Stomach (tissue), 9 donors: Measurements from ENCODE around the gene GRK6. TPM values are rescaled to one million over a fixed set of nuclear protein-coding genes. Genes with fewer than 3 reads are reported as not detected.

Source experiments
- DNase-seq, 2 donors: peaks; one replicate each; pipeline versions ENCODE4 v3.0.0 to v3.0.0-alpha.2; 2013 to 2019
- H3K27ac ChIP-seq, 5 donors: fragments of 200-600 bp in 4 of 5; sonication (generic) in 4 of 5; one replicate each; pipeline ENCODE4 v1.5.1; 2013 to 2019; ENCODE audit warnings: mild to moderate bottlenecking in 1 of 5, moderate library complexity in 1 of 5
- H3K27me3 ChIP-seq, 3 donors: fragments of 200-600 bp; sonication (generic); one replicate each; pipeline ENCODE4 v1.5.1; 2017 to 2019; ENCODE audit warnings: mixed run types in 1 of 3
- H3K36me3 ChIP-seq, 4 donors: fragments of 200-600 bp; sonication (generic); 1 replicate in 3 of 4; 2 replicates in 1 of 4; pipeline ENCODE4 v1.5.1; 2016 to 2019
- H3K4me1 ChIP-seq, 4 donors: fragments of 200-600 bp; sonication (generic); one replicate each; pipeline ENCODE4 v1.5.1; 2016 to 2019
- H3K4me3 ChIP-seq, 4 donors: fragments of 200-600 bp; sonication (generic) in 3 of 4; one replicate each; pipeline ENCODE4 v1.5.1; 2016 to 2019; ENCODE audit warnings: mild to moderate bottlenecking in 1 of 4
- H3K9me3 ChIP-seq, 4 donors: fragments of 200-600 bp; sonication (generic); one replicate each; pipeline ENCODE4 v1.5.1; 2016 to 2019
- CTCF ChIP-seq, 7 experiments: fragments of 450-650 bp in 4 of 7; fragments of 200-600 bp in 3 of 7; sonication (generic) in 3 of 7; IDR thresholded peaks; one replicate each; pipeline ENCODE4 v1.5.1; 2016 to 2019; ENCODE audit warnings: antibody characterized with exemption in 7 of 7, control low read depth in 2 of 7, mild to moderate bottlenecking in 1 of 7
- EP300 ChIP-seq: sonication (generic); formaldehyde crosslinking; IDR thresholded peaks from one replicate; pipeline ENCODE4 v1.6.1; 2017; ENCODE audit warnings: antibody characterized with exemption
- POLR2A ChIP-seq, 4 donors: fragments of 450-650 bp; IDR thresholded peaks; one replicate each; pipeline ENCODE4 v1.6.1; 2016; ENCODE audit warnings: antibody characterized with exemption in 4 of 4, control low read depth in 2 of 4, mild to moderate bottlenecking in 1 of 4, moderate library complexity in 1 of 4
- POLR2AphosphoS5 ChIP-seq, 3 donors: sonication (generic); formaldehyde crosslinking; IDR thresholded peaks; one replicate each; pipeline ENCODE4 v1.6.1; 2016; ENCODE audit warnings: antibody characterized with exemption in 3 of 3
- WGBS, 5 donors: extraction: QIAGEN DNeasy Blood & Tissue Kit in 3 of 5; methylation state at CpG; one replicate each; pipeline versions ENCODE4 v1.1.5 to v1.1.7; 2013 to 2018; 5-methylcytosine and 5-hydroxymethylcytosine counted together
- intact Hi-C: fragments of 100-400 bp; cut with DNase I; formaldehyde crosslinking; loops from one replicate; pipeline ENCODE4 v1.15.1; 2023; ENCODE audit warnings: low total_unique reads
- polyA plus RNA-seq, 3 donors: library from polyadenylated mRNA; stranded (reverse); fragments of 200-250 nt; gene quantifications; one replicate each; pipeline ENCODE4 v1.2.3, GENCODE V29; 2013
- total RNA-seq, 5 donors: library from RNA; depleted of rRNA; stranded (reverse); fragments of >200 nt; gene quantifications; one replicate each; pipeline versions ENCODE4 v1.1.0 to v1.2.3, GENCODE V29; 2014 to 2016
- donor health status: healthy with polysubstance abuse.
- donor health status: Bipolar disorder and iron deficiency.
- donor health status: healthy.

The GRK6 gene
- total and polyA plus RNA-seq, 8 donors = 1.8 to 91.2 (median 17.7) TPM

- Histone ChIP-seq H3K4me1 (peaks cover 8 to 58% (median 42%) of the 10 kb centered on the region in 4 donors), H3K9me3 (no peaks in the 10 kb centered on the region), H3K27me3 (no peaks in the 10 kb centered on the region), H3K36me3 (peaks cover 57 to 83% (median 79%) of the 10 kb centered on the region in 4 donors), H3K4me3 (no peak overlapping the region), H3K27ac (peak overlapping the region in 2 of 5 donors; percentile 94 to 98)
- WGBS, 5 donors = 91 to 96% (median 94%) methylated on average over 13 to 25 of the region's 25 CpGs
- intact Hi-C loops = no loop called here
- DNase-seq = no peak
- TF ChIP-seq POLR2AphosphoS5 (IDR thresholded peaks at IDR 0.05) (no peak), CTCF (IDR thresholded peaks at IDR 0.05) (no peak), POLR2A (IDR thresholded peaks at IDR 0.05) (no peak), EP300 (no peak)
These were observed 6.6 kb downstream of the GRK6 start for GRCh38 chr5:177432839-177433657.

- peaks cover 57 to 90% (median 86%) of the 10 kb centered on the region in 4 donors for H3K36me3 ChIP-seq
- no peaks in the 10 kb centered on the region for H3K9me3 ChIP-seq
- H3K27me3 ChIP-seq = no peaks in the 10 kb centered on the region
- intact Hi-C loops = no loop called here
- no peak overlapping the region for H3K4me3 ChIP-seq
- 91 to 96% (median 93%) methylated on average over 15 to 29 of the region's 29 CpGs for WGBS, 5 donors
- H3K4me1 ChIP-seq = peaks cover under 1 to 51% (median 36%) of the 10 kb centered on the region in 4 donors
- DNase-seq = no peak
- no peak overlapping the region for H3K27ac ChIP-seq
- TF ChIP-seq EP300 = no peak
- TF ChIP-seq CTCF (IDR thresholded peaks at IDR 0.05) = no peak
- TF ChIP-seq POLR2A (IDR thresholded peaks at IDR 0.05) = no peak
These were observed 7.3 kb downstream of the GRK6 start for GRCh38 chr5:177433658-177434217.

- Histone ChIP-seq H3K27ac (no peak overlapping the region), H3K4me3 (no peak overlapping the region), H3K36me3 (peaks cover 57 to 97% (median 93%) of the 10 kb centered on the region in 4 donors), H3K4me1 (peaks cover 0 to 44% (median 29%) of the 10 kb centered on the region in 4 donors), H3K9me3 (no peaks in the 10 kb centered on the region), H3K27me3 (no peaks in the 10 kb centered on the region)
- intact Hi-C loops = no loop called here
- DNase-seq = no peak
- WGBS, 5 donors = 89 to 93% (median 92%) methylated on average over 5 to 8 of the region's 8 CpGs
- TF ChIP-seq EP300 (no peak), POLR2A (IDR thresholded peaks at IDR 0.05) (no peak), CTCF (IDR thresholded peaks at IDR 0.05) (no peak), POLR2AphosphoS5 (IDR thresholded peaks at IDR 0.05) (no peak)
These were observed 8.0 kb downstream of the GRK6 start for GRCh38 chr5:177434437-177434836.

- no peak for DNase-seq
- Histone ChIP-seq H3K4me3 (no peak overlapping the region), H3K9me3 (no peaks in the 10 kb centered on the region), H3K4me1 (peaks cover 0 to 37% (median 24%) of the 10 kb centered on the region in 4 donors), H3K27me3 (no peaks in the 10 kb centered on the region), H3K36me3 (peaks cover 57 to 100% (median 98%) of the 10 kb centered on the region in 4 donors), H3K27ac (no peak overlapping the region)
- 90 to 95% (median 91%) methylated on average over 18 to 20 of the region's 20 CpGs for WGBS, 5 donors
- TF ChIP-seq POLR2A (IDR thresholded peaks at IDR 0.05) (no peak), CTCF (IDR thresholded peaks at IDR 0.05) (no peak), POLR2AphosphoS5 (IDR thresholded peaks at IDR 0.05) (no peak), EP300 (no peak)
- intact Hi-C loops = no loop called here
These were observed 8.7 kb downstream of the GRK6 start for GRCh38 chr5:177434942-177435738.
